ENCODE results near the gene HSD17B3.

DNA sequence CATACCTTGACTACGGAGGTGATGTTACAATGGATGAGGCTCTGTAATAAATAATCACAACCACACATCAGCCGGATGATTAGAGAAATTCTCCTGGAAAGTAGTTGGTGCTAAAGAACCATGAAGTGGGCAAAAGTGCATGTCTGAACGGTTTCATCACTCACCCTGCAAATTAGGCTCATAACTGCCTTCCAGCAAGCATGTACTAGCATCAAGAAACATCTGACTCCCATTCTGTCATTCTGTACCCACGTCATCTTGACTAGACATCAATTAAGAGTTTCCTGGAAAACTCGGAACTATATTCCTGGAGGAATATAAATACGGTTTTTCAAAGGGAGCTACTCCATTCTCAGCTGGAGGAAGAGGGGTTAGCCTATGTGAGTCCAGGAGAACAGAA is 52.2 kb downstream of the HSD17B3 start:
- TF ChIP-seq RAD21 (IDR thresholded peaks at IDR 0.05; ENCODE audit: insufficient read depth, low read depth, low read length) (no peak), FOXM1 (IDR thresholded peaks at IDR 0.05; ENCODE audit: low read depth, low read length) (no peak), MTA3 (IDR thresholded peaks at IDR 0.05; ENCODE audit: borderline replicate concordance, low read length) (no peak), CBFB (IDR thresholded peaks at IDR 0.05; ENCODE audit: low read depth) (no peak), POLR2A (IDR thresholded peaks at IDR 0.05; ENCODE audit: low read depth, low read length) (no peak), CHD1 (IDR thresholded peaks at IDR 0.05; ENCODE audit: low read depth, low read length) (no peak), CBX3 (IDR thresholded peaks at IDR 0.05; ENCODE audit: borderline replicate concordance, low read depth) (no peak), RBBP5 (conservative IDR thresholded peaks at IDR 0.05) (no peak), JUNB (IDR thresholded peaks at IDR 0.05) (no peak), NFXL1 (IDR thresholded peaks at IDR 0.05; ENCODE audit: borderline replicate concordance) (no peak)
- TF ChIP-seq, protein P1, sequence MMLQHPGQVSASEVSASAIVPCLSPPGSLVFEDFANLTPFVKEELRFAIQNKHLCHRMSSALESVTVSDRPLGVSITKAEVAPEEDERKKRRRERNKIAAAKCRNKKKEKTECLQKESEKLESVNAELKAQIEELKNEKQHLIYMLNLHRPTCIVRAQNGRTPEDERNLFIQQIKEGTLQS (IDR thresholded peaks at IDR 0.05; ENCODE audit: borderline replicate concordance, extremely low read depth, low read depth, low read length), result no peak
- TF ChIP-seq, protein P2, sequence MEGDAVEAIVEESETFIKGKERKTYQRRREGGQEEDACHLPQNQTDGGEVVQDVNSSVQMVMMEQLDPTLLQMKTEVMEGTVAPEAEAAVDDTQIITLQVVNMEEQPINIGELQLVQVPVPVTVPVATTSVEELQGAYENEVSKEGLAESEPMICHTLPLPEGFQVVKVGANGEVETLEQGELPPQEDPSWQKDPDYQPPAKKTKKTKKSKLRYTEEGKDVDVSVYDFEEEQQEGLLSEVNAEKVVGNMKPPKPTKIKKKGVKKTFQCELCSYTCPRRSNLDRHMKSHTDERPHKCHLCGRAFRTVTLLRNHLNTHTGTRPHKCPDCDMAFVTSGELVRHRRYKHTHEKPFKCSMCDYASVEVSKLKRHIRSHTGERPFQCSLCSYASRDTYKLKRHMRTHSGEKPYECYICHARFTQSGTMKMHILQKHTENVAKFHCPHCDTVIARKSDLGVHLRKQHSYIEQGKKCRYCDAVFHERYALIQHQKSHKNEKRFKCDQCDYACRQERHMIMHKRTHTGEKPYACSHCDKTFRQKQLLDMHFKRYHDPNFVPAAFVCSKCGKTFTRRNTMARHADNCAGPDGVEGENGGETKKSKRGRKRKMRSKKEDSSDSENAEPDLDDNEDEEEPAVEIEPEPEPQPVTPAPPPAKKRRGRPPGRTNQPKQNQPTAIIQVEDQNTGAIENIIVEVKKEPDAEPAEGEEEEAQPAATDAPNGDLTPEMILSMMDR (IDR thresholded peaks at IDR 0.05 in 2 of 3, conservative IDR thresholded peaks at IDR 0.05 in 1 of 3; ENCODE audit: control insufficient read depth in 2 of 3, extremely low read depth in 1 of 3, insufficient read depth in 1 of 3, low read depth in 3 of 3, low read length in 3 of 3), result no peak
- TF ChIP-seq, protein P3, sequence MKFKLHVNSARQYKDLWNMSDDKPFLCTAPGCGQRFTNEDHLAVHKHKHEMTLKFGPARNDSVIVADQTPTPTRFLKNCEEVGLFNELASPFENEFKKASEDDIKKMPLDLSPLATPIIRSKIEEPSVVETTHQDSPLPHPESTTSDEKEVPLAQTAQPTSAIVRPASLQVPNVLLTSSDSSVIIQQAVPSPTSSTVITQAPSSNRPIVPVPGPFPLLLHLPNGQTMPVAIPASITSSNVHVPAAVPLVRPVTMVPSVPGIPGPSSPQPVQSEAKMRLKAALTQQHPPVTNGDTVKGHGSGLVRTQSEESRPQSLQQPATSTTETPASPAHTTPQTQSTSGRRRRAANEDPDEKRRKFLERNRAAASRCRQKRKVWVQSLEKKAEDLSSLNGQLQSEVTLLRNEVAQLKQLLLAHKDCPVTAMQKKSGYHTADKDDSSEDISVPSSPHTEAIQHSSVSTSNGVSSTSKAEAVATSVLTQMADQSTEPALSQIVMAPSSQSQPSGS (IDR thresholded peaks at IDR 0.05; ENCODE audit: low read length), result no peak
- TF ChIP-seq, protein P4, sequence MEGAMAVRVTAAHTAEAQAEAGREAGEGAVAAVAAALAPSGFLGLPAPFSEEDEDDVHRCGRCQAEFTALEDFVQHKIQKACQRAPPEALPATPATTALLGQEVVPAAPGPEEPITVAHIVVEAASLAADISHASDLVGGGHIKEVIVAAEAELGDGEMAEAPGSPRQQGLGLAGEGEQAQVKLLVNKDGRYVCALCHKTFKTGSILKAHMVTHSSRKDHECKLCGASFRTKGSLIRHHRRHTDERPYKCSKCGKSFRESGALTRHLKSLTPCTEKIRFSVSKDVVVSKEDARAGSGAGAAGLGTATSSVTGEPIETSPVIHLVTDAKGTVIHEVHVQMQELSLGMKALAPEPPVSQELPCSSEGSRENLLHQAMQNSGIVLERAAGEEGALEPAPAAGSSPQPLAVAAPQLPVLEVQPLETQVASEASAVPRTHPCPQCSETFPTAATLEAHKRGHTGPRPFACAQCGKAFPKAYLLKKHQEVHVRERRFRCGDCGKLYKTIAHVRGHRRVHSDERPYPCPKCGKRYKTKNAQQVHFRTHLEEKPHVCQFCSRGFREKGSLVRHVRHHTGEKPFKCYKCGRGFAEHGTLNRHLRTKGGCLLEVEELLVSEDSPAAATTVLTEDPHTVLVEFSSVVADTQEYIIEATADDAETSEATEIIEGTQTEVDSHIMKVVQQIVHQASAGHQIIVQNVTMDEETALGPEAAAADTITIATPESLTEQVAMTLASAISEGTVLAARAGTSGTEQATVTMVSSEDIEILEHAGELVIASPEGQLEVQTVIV (IDR thresholded peaks at IDR 0.05; ENCODE audit: borderline replicate concordance, partially characterized antibody), result no peak
